SK-N-SH (cell line): ENCODE results near the gene TMCC3.

ENCODE experiments used
- CTCF ChIP-seq: fragments of 200-600 bp; sonication (generic); IDR thresholded peaks from 2 replicates; pipeline ENCODE4 v1.6.1; 2017; ENCODE audit warnings: antibody characterized with exemption, mild to moderate bottlenecking, moderate library complexity
- EP300 ChIP-seq, 2 experiments: IDR thresholded peaks; 2 replicates each; pipeline versions ENCODE4 v1.4.0 to v1.6.1; 2012; ENCODE audit warnings: borderline replicate concordance in 1 of 2, low read depth in 1 of 2, low read length in 1 of 2
- EZH2phosphoT487 ChIP-seq: fragments of 200-600 bp; sonication (generic); IDR thresholded peaks from 2 replicates; pipeline ENCODE4 v1.6.1; 2017; ENCODE audit warnings: low read depth, mixed run types, mild to moderate bottlenecking, antibody characterized with exemption, moderate library complexity, borderline replicate concordance
- FOSL2 ChIP-seq: IDR thresholded peaks from 2 replicates; pipeline ENCODE4 v1.4.0; 2012; ENCODE audit warnings: low read depth, mild to moderate bottlenecking, moderate library complexity, borderline replicate concordance
- FOXM1 ChIP-seq: IDR thresholded peaks from 2 replicates; pipeline ENCODE4 v1.4.0; 2012; ENCODE audit warnings: low read depth, mild to moderate bottlenecking
- JUND ChIP-seq: IDR thresholded peaks from 2 replicates; pipeline ENCODE4 v1.4.0; 2012
- MAX ChIP-seq: IDR thresholded peaks from 2 replicates; pipeline ENCODE4 v1.4.0; 2012; ENCODE audit warnings: low read depth
- NFIC ChIP-seq: IDR thresholded peaks from 2 replicates; pipeline ENCODE4 v1.4.0; 2012; ENCODE audit warnings: borderline replicate concordance
- RAD21 ChIP-seq: IDR thresholded peaks from 2 replicates; pipeline ENCODE4 v1.6.1; 2012; ENCODE audit warnings: mild to moderate bottlenecking, low read length
- REST ChIP-seq: IDR thresholded peaks from 2 replicates; pipeline ENCODE4 v1.6.1; 2012; ENCODE audit warnings: mild to moderate bottlenecking, low read depth, low read length, moderate library complexity
- SIN3A ChIP-seq: IDR thresholded peaks from 2 replicates; pipeline ENCODE4 v1.6.1; 2012; ENCODE audit warnings: low read depth, mild to moderate bottlenecking, low read length, moderate library complexity, borderline replicate concordance
- TAF1 ChIP-seq: IDR thresholded peaks from 2 replicates; pipeline ENCODE4 v1.6.1; 2012; ENCODE audit warnings: low read depth, mild to moderate bottlenecking, low read length, moderate library complexity, borderline replicate concordance
- TEAD4 ChIP-seq: IDR thresholded peaks from 2 replicates; pipeline ENCODE4 v1.4.0; 2012; ENCODE audit warnings: mild to moderate bottlenecking, borderline replicate concordance; ENCODE audit not compliant: insufficient read depth

GRCh38 chr12:94698578-94698977 lies 48.2 kb upstream of the TMCC3 start:
- TF ChIP-seq FOXM1 (no peak), MAX (no peak), TAF1 (no peak), CTCF (no peak), NFIC (no peak), SIN3A (no peak), RAD21 (no peak), JUND (no peak), EZH2phosphoT487 (no peak), FOSL2 (no peak), TEAD4 (no peak), REST (no peak), EP300 (IDR thresholded peaks at IDR 0.05; ENCODE audit: borderline replicate concordance in 1 of 2, low read depth in 1 of 2, low read length in 1 of 2) (no peak)
